Erythroblast (primary cell): ENCODE data around the gene ATP11C.

Source experiments
- GATA1 ChIP-seq: IDR thresholded peaks from 2 replicates; pipeline ENCODE4 v1.6.1; 2011; ENCODE audit warnings: low read depth, mild to moderate bottlenecking, control low read depth, low read length, moderate library complexity
- POLR2A ChIP-seq: IDR thresholded peaks from 2 replicates; pipeline ENCODE4 v1.6.1; 2011; ENCODE audit warnings: mild to moderate bottlenecking, low read length

DNA sequence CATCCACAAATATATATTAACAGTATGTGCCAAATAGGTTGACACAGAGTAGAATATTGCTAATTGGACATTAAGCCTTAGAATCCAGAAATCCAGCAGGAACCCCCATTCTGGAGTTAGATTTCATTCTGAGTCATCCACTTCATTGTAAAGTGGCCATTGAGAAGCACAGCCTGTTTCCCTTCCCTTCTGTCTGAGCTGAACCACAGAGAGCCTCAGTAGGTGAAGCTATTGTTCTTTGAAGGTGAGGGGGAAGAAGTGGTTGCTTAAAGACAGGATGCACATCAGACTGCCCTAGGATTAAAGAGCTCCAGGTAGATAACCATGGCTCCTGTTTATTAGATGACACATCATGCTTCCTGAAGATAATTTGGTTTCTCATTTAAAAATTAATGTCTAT, 194.3 kb downstream of the ATP11C start:
- no peak for TF ChIP-seq POLR2A
- TF ChIP-seq GATA1: no peak
